MM.1S (cell line): ENCODE results near the gene SPOCD1.

Experiments used
- DNase-seq: peaks from one replicate; pipeline ENCODE4 v3.0.0-alpha.2; 2015
- H2AFZ ChIP-seq: fragments of 300-600 bp; sonication (generic); 2 replicates; pipeline ENCODE4 v1.6.0; 2016; ENCODE audit warnings: antibody characterized with exemption, low read length
- H3F3A ChIP-seq: fragments of 300-600 bp; sonication (generic); 2 replicates; pipeline ENCODE4 v1.6.1; 2016; ENCODE audit warnings: mild to moderate bottlenecking, antibody characterized with exemption, low read length, moderate library complexity, mixed read lengths; ENCODE audit not compliant: insufficient read depth
- H3K27ac ChIP-seq: fragments of 300-600 bp; sonication (generic); 2 replicates; pipeline ENCODE4 v1.5.1; 2016; ENCODE audit warnings: mild to moderate bottlenecking, low read length
- H3K27me3 ChIP-seq: fragments of 300-600 bp; sonication (generic); replicated peaks from 2 replicates; pipeline ENCODE4 v1.6.0; 2016; ENCODE audit warnings: low read length; ENCODE audit not compliant: insufficient read depth
- H3K36me3 ChIP-seq: fragments of 300-600 bp; sonication (generic); replicated peaks from 2 replicates; pipeline ENCODE4 v1.6.1; 2016; ENCODE audit warnings: mild to moderate bottlenecking, low read length, mixed read lengths; ENCODE audit not compliant: insufficient read depth
- H3K4me1 ChIP-seq: fragments of 300-600 bp; sonication (generic); 2 replicates; pipeline ENCODE4 v1.6.1; 2016; ENCODE audit warnings: low read length, mixed read lengths
- H3K4me2 ChIP-seq: fragments of 300-600 bp; sonication (generic); 2 replicates; pipeline ENCODE4 v1.6.0; 2016; ENCODE audit warnings: low read depth, low read length
- H3K4me3 ChIP-seq: fragments of 300-600 bp; sonication (generic); 2 replicates; pipeline ENCODE4 v1.5.1; 2016; ENCODE audit warnings: low read length, mixed read lengths
- H3K79me2 ChIP-seq: fragments of 300-600 bp; sonication (generic); 2 replicates; pipeline ENCODE4 v1.6.1; 2016; ENCODE audit warnings: mixed run types, low read length, mixed read lengths
- H3K9ac ChIP-seq: fragments of 300-600 bp; sonication (generic); 2 replicates; pipeline ENCODE4 v1.6.1; 2016; ENCODE audit warnings: low read length, mixed read lengths
- H3K9me2 ChIP-seq: fragments of 300-600 bp; sonication (generic); replicated peaks from 2 replicates; pipeline ENCODE4 v1.6.1; 2016; ENCODE audit warnings: mild to moderate bottlenecking, low read length, mixed read lengths; ENCODE audit not compliant: insufficient read depth
- H3K9me3 ChIP-seq: fragments of 300-600 bp; sonication (generic); replicated peaks from 2 replicates; pipeline ENCODE4 v1.6.1; 2016; ENCODE audit warnings: mild to moderate bottlenecking, low read length, mixed read lengths; ENCODE audit not compliant: insufficient read depth
- H4K20me1 ChIP-seq: fragments of 300-600 bp; sonication (generic); 2 replicates; pipeline ENCODE4 v1.6.1; 2016; ENCODE audit warnings: mild to moderate bottlenecking, low read length, moderate library complexity, mixed read lengths; ENCODE audit not compliant: insufficient read depth
- CTCF ChIP-seq: fragments of 300-600 bp; sonication (generic); IDR thresholded peaks from 2 replicates; pipeline ENCODE4 v1.5.1; 2016; ENCODE audit warnings: antibody characterized with exemption, low read length, mixed read lengths
- EZH2 ChIP-seq: fragments of 300-600 bp; sonication (generic); optimal IDR thresholded peaks from 2 replicates; pipeline ENCODE3; 2017; ENCODE audit warnings: low read depth, mild to moderate bottlenecking, antibody characterized with exemption, low read length, mixed read lengths
- EZH2phosphoT487 ChIP-seq: fragments of 300-600 bp; sonication (generic); IDR thresholded peaks from 2 replicates; pipeline ENCODE4 v1.6.1; 2018; ENCODE audit warnings: antibody characterized with exemption, low read length

The SPOCD1 gene

GRCh38 chr1:31795801-31796621 lies 19.8 kb downstream of the SPOCD1 start:
- H3K4me2 ChIP-seq: no peak overlapping the region
- TF ChIP-seq CTCF: no peak
- TF ChIP-seq EZH2: no peak
- TF ChIP-seq EZH2phosphoT487: no peak
- H3K4me1 ChIP-seq: no peaks in the 10 kb centered on the region
- DNase-seq: no peak
- H3K9me2 ChIP-seq: no peaks in the 10 kb centered on the region
- H3K9ac ChIP-seq: no peak overlapping the region
- no peaks in the 10 kb centered on the region for H4K20me1 ChIP-seq
- no peaks in the 10 kb centered on the region for H3K9me3 ChIP-seq
- H3F3A ChIP-seq: no peaks in the 10 kb centered on the region
- H3K4me3 ChIP-seq: no peak overlapping the region
- peaks cover 74% of the 10 kb centered on the region for H3K27me3 ChIP-seq
- no peaks in the 10 kb centered on the region for H3K36me3 ChIP-seq
- no peak overlapping the region for H2AFZ ChIP-seq
- H3K27ac ChIP-seq: no peak overlapping the region
- no peaks in the 10 kb centered on the region for H3K79me2 ChIP-seq

GRCh38 chr1:31795096-31795675 lies 20.6 kb downstream of the SPOCD1 start:
- Histone ChIP-seq H3K9me3 (no peaks in the 10 kb centered on the region), H3K4me3 (no peak overlapping the region), H3K79me2 (no peaks in the 10 kb centered on the region), H3K27me3 (peaks cover 82% of the 10 kb centered on the region), H3K4me1 (no peaks in the 10 kb centered on the region), H3K36me3 (no peaks in the 10 kb centered on the region), H4K20me1 (no peaks in the 10 kb centered on the region), H3K27ac (no peak overlapping the region), H3K9ac (no peak overlapping the region), H3K9me2 (no peaks in the 10 kb centered on the region), H3F3A (no peaks in the 10 kb centered on the region), H3K4me2 (no peak overlapping the region), H2AFZ (no peak overlapping the region)
- no peak for DNase-seq
- TF ChIP-seq CTCF (no peak), EZH2phosphoT487 (no peak), EZH2 (no peak)

- H3K79me2 ChIP-seq: no peaks in the 10 kb centered on the region
- TF ChIP-seq CTCF: no peak
- TF ChIP-seq EZH2: no peak
- no peak for TF ChIP-seq EZH2phosphoT487
- H3K9ac ChIP-seq: no peak overlapping the region
- H3K27me3 ChIP-seq: peaks cover 79% of the 10 kb centered on the region
- H2AFZ ChIP-seq: no peak overlapping the region
- H3K4me3 ChIP-seq: no peak overlapping the region
- H3K4me2 ChIP-seq: no peak overlapping the region
- no peak overlapping the region for H3K27ac ChIP-seq
- H3K9me2 ChIP-seq: no peaks in the 10 kb centered on the region
- no peaks in the 10 kb centered on the region for H3K36me3 ChIP-seq
- DNase-seq: no peak
- H4K20me1 ChIP-seq: no peaks in the 10 kb centered on the region
- no peaks in the 10 kb centered on the region for H3K4me1 ChIP-seq
- H3F3A ChIP-seq: no peaks in the 10 kb centered on the region
- no peaks in the 10 kb centered on the region for H3K9me3 ChIP-seq
Measured at GRCh38 chr1:31793586-31794285, 22.1 kb downstream of the SPOCD1 start.
